GM13977 (cell line): ENCODE measurements around the gene ADCY2.

Source experiments
- DNase-seq: peaks from one replicate; pipeline ENCODE4 v3.0.0; 2012; ENCODE audit warnings: low spot score
- in situ Hi-C: fragments of 300-500 bp; cut with MboI; formaldehyde crosslinking; loops from one replicate; pipeline ENCODE4 v1.12.0; 2022; ENCODE audit warnings: low sequenced_read_pairs, low pct_unique_long_range_greater_than_20kb, mixed read lengths, inconsistent platforms; ENCODE audit not compliant: unreplicated experiment
- TF ChIP-seq, protein P1 (sequence below): IDR thresholded peaks from 2 replicates; pipeline ENCODE4 v1.5.1; 2012; ENCODE audit warnings: mild to moderate bottlenecking, control low read depth; ENCODE audit not compliant: insufficient read depth; ENCODE audit errors: extremely low read depth, missing control alignments

The ADCY2 gene

DNA sequence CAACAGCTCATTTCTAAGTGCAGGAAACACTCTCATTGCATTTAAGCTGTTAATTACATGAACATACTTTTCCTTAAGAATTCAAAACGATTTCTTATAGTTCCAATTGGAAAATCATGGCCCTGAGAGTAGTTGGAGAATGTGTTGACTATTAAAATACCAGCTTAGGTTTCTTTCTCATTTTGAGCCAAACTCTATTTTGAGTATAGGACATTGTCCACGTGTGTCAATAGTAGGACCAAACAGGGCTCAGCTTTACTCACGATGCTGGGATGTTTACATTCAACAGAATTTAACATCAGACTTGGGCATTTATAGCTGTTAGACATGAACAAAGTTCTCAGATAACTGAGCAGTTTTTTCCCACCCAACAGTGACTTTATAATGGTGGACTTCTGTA is 39.6 kb downstream of the ADCY2 start:
- in situ Hi-C loops: no loop called here
- DNase-seq: no peak
- TF ChIP-seq, protein P1, sequence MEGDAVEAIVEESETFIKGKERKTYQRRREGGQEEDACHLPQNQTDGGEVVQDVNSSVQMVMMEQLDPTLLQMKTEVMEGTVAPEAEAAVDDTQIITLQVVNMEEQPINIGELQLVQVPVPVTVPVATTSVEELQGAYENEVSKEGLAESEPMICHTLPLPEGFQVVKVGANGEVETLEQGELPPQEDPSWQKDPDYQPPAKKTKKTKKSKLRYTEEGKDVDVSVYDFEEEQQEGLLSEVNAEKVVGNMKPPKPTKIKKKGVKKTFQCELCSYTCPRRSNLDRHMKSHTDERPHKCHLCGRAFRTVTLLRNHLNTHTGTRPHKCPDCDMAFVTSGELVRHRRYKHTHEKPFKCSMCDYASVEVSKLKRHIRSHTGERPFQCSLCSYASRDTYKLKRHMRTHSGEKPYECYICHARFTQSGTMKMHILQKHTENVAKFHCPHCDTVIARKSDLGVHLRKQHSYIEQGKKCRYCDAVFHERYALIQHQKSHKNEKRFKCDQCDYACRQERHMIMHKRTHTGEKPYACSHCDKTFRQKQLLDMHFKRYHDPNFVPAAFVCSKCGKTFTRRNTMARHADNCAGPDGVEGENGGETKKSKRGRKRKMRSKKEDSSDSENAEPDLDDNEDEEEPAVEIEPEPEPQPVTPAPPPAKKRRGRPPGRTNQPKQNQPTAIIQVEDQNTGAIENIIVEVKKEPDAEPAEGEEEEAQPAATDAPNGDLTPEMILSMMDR: no peak

DNA sequence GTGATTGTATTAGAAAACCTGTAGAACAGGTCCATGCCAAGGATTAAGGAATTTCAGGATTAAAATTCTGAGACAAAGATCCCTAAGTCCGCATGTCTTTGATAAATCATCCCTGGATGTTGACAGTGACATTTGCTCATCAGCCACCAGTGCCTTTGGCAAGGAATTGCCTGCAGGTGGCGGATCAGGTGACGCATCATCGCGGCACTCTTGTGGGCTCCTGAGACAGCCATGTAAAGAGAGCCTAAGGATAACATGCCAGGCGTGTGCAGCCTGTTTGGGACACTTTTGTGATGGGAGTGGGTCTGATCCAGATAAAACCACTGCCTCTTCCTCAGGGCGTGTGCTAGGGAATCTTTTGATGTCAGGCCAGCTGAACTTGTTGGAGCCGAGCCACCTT is 40.6 kb downstream of the ADCY2 start:
- no peak for DNase-seq
- in situ Hi-C loops: no loop called here
- TF ChIP-seq, protein P1: no peak

GRCh38 chr5:7437836-7438235 is 41.9 kb downstream of the ADCY2 start:
- in situ Hi-C loops: no loop called here
- TF ChIP-seq, protein P1: no peak

GRCh38 chr5:7445068-7445467 is 49.1 kb downstream of the ADCY2 start:
- DNase-seq: no peak
- in situ Hi-C loops: no loop called here
- TF ChIP-seq, protein P1: no peak

More at GRCh38 chr5:7437836-7438235, 41.9 kb downstream of the ADCY2 start:
- no peak for DNase-seq

GRCh38 chr5:7445831-7446230 is 49.9 kb downstream of the ADCY2 start:
- in situ Hi-C loops: no loop called here
- no peak for DNase-seq
- TF ChIP-seq, protein P1: no peak

DNA sequence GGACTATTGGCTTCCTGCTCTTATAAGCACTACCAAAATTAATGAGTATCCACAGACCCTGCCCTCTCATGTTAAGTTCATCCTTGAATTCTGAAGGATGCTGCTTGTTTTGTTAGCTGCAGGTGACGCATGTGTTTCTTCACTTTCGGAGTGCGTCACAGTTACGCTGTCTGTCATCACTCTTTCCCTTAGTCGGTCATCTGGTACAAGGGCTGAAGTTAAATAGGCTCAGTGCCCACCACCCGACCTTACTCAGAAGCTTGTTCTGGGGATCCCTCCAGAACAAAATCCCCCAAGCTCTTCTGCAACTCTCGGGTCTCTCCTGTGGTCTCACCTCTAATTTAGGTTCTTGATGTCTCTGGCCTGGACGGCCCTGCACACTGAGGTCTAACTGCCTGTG is 51.0 kb downstream of the ADCY2 start:
- no peak for DNase-seq
- TF ChIP-seq, protein P1: no peak
- in situ Hi-C loops: no loop called here

DNA sequence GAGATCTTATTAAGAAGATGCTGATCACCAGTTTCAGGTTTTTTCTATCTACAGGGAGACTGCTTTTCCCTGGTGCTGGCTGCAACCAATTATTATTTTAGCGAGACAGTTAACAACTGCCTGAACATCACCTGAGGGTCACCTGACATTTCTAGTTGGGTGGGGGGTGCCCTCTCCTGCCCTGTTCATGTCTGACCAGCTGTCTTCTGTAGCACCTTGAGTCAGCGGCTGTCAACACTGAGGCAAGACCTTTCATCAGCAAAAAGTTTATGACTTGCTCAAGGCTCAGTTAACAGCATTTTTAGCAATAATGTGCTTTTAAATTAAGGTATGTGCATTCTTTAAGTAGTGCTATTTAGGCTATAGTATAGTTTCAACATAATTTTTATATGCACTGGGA is 58.0 kb downstream of the ADCY2 start:
- TF ChIP-seq, protein P1: no peak
- no peak for DNase-seq
- in situ Hi-C loops: no loop called here
